ENCODE measurements around the gene NPIPB13.
"Not testable (repeated sequence)": the region's sequence is repeated elsewhere in the genome, so short reads cannot be mapped to it uniquely, and the experiment has no call there.

GRCh38 chr16:30248379-30248778 lies at the start of gene NPIPB13:
- not testable (repeated sequence) for TF ChIP-seq CTCF (conservative IDR thresholded peaks at IDR 0.05 in 1 of 2, IDR thresholded peaks at IDR 0.05 in 1 of 2; ENCODE audit: extremely low read depth in 1 of 2, insufficient read depth in 1 of 2, low read depth in 1 of 2, low read length in 2 of 2); EZH2 (IDR thresholded peaks at IDR 0.05; ENCODE audit: borderline replicate concordance, low read length)
